ENCODE measurements around the gene APEX1.

DNA sequence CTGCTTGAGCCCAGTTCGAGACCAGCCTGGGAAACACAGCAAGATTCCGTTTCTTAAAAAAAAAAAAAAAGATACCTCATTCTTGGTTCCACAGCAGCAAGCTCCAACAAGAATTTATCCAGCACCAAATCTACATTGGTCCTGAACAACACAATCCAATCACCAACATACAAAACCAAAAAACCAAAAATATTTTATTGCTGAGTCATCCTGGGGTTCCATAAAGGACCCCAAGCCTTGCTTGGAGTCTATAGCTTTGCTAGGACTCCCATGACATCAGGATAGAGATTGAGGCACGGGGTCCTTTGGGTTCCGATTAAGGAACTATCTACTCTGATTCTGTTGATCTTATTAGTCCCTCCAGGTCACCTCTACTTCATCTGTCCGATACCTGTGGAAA lies 8.1 kb upstream of the APEX1 start:
- TF ChIP-seq GATA3 (IDR thresholded peaks at IDR 0.05; ENCODE audit: low read depth, low read length) (no peak), GATA2 (IDR thresholded peaks at IDR 0.05; ENCODE audit: low read depth, low read length) (no peak)

All from SH-SY5Y (cell line).